Keratinocyte (primary cell): Measurements from ENCODE around the gene YDJC. TPM values are rescaled to one million over a fixed set of nuclear protein-coding genes. Genes with fewer than 3 reads are reported as not detected.

ENCODE experiments used
- DNase-seq: peaks from one replicate; pipeline ENCODE4 v3.0.0-alpha.2; 2011; ENCODE audit warnings: low read depth, missing footprints, low spot score
- FAIRE-seq: peaks from 2 replicates; lab custom pipeline; 2011; peaks lifted over from hg19 to GRCh38; lab: Jason Lieb, UNC
- H2AFZ ChIP-seq: 2 replicates; pipeline ENCODE4 v1.6.0; 2012; ENCODE audit warnings: low read length, control low read depth, inconsistent platforms; ENCODE audit not compliant: control insufficient read depth
- H3K27ac ChIP-seq: 2 replicates; pipeline ENCODE4 v1.5.1; 2011; ENCODE audit warnings: low read length; ENCODE audit not compliant: control insufficient read depth, insufficient read depth
- H3K27me3 ChIP-seq: 3 replicates; pipeline ENCODE4 v1.6.0; 2011; ENCODE audit warnings: low read length; ENCODE audit not compliant: control insufficient read depth, insufficient read depth; ENCODE audit errors: extremely low read depth
- H3K36me3 ChIP-seq, 2 experiments: 2 replicates in 1 of 2; 3 replicates in 1 of 2; pipeline ENCODE4 v1.5.1; 2011; ENCODE audit warnings: low read length in 2 of 2, mild to moderate bottlenecking in 1 of 2; ENCODE audit not compliant: control insufficient read depth in 2 of 2, insufficient read depth in 2 of 2; ENCODE audit errors: extremely low read depth in 1 of 2
- H3K4me1 ChIP-seq: 3 replicates; pipeline ENCODE4 v1.5.1; 2011; ENCODE audit warnings: low read length; ENCODE audit not compliant: control insufficient read depth, insufficient read depth; ENCODE audit errors: extremely low read depth
- H3K4me2 ChIP-seq: 3 replicates; pipeline ENCODE4 v1.6.0; 2011; ENCODE audit warnings: low read depth, low read length; ENCODE audit not compliant: control insufficient read depth, insufficient read depth; ENCODE audit errors: extremely low read depth
- H3K4me3 ChIP-seq, 3 experiments: fragments of 200-600 bp in 1 of 3; sonication (generic) in 1 of 3; 2 replicates in 2 of 3; 3 replicates in 1 of 3; pipeline ENCODE4 v1.5.1; 2011 to 2016; ENCODE audit warnings: low read length in 3 of 3, mild to moderate bottlenecking in 3 of 3, control low read depth in 2 of 3, inconsistent platforms in 1 of 3, low read depth in 1 of 3, mixed read lengths in 1 of 3, mixed run types in 1 of 3, moderate library complexity in 1 of 3; ENCODE audit not compliant: control insufficient read depth in 2 of 3, insufficient read depth in 2 of 3; ENCODE audit errors: extremely low read depth in 1 of 3
- H3K79me2 ChIP-seq: 2 replicates; pipeline ENCODE4 v1.6.0; 2012; ENCODE audit warnings: low read length; ENCODE audit not compliant: control insufficient read depth, insufficient read depth
- H3K9ac ChIP-seq: 3 replicates; pipeline ENCODE4 v1.6.0; 2011; ENCODE audit warnings: low read length; ENCODE audit not compliant: control insufficient read depth, insufficient read depth; ENCODE audit errors: extremely low read depth
- H3K9me1 ChIP-seq: 3 replicates; pipeline ENCODE4 v1.6.0; 2011; ENCODE audit warnings: low read length; ENCODE audit not compliant: control insufficient read depth, insufficient read depth; ENCODE audit errors: extremely low read depth
- H3K9me3 ChIP-seq: 2 replicates; pipeline ENCODE4 v1.5.1; 2012; ENCODE audit warnings: low read depth, low read length; ENCODE audit not compliant: control insufficient read depth
- H4K20me1 ChIP-seq: 3 replicates; pipeline ENCODE4 v1.6.0; 2011; ENCODE audit warnings: low read length; ENCODE audit not compliant: control insufficient read depth, insufficient read depth; ENCODE audit errors: extremely low read depth
- CTCF ChIP-seq, 3 experiments: IDR thresholded peaks in 1 of 3; conservative IDR thresholded peaks in 1 of 3; optimal IDR thresholded peaks in 1 of 3; 2 replicates in 2 of 3; 3 replicates in 1 of 3; pipeline versions ENCODE3 to v1.5.1; 2011; ENCODE audit warnings: low read length in 3 of 3, mild to moderate bottlenecking in 3 of 3, moderate library complexity in 2 of 3, control low read depth in 1 of 3, inconsistent platforms in 1 of 3; ENCODE audit not compliant: insufficient read depth in 2 of 3; ENCODE audit errors: extremely low read depth in 1 of 3
- EZH2 ChIP-seq: IDR thresholded peaks from one replicate; pipeline ENCODE4 v1.6.1; 2012; ENCODE audit warnings: inconsistent platforms, mild to moderate bottlenecking, low read length, moderate library complexity
- dilution Hi-C: fragments of 300-500 bp; cut with MboI; formaldehyde crosslinking; loops from one replicate; pipeline ENCODE4 v1.7.0; 2020; ENCODE audit warnings: low sequenced_read_pairs; ENCODE audit not compliant: extremely low pct_ligation_motif_present
- polyA plus RNA-seq, 5 experiments: library from polyadenylated mRNA; depleted of rRNA in 3 of 5; stranded (reverse) in 3 of 5; stranded (forward) in 1 of 5; unstranded in 1 of 5; fragments of >200 nt; gene quantifications; 1 replicate in 1 of 5; 2 replicates in 3 of 5; 3 replicates in 1 of 5; pipeline versions ENCODE4 v1.2.1 to v1.2.3, GENCODE V29; 2011 to 2012; ENCODE audit warnings: missing spikeins in 2 of 5, low read depth in 1 of 5, low replicate concordance in 1 of 5

Gene YDJC
- polyA plus RNA-seq, 1 donor (not counting 4 experiments of a cell fraction or from before 2014, with no cell fraction given), result 18.2 TPM

DNA sequence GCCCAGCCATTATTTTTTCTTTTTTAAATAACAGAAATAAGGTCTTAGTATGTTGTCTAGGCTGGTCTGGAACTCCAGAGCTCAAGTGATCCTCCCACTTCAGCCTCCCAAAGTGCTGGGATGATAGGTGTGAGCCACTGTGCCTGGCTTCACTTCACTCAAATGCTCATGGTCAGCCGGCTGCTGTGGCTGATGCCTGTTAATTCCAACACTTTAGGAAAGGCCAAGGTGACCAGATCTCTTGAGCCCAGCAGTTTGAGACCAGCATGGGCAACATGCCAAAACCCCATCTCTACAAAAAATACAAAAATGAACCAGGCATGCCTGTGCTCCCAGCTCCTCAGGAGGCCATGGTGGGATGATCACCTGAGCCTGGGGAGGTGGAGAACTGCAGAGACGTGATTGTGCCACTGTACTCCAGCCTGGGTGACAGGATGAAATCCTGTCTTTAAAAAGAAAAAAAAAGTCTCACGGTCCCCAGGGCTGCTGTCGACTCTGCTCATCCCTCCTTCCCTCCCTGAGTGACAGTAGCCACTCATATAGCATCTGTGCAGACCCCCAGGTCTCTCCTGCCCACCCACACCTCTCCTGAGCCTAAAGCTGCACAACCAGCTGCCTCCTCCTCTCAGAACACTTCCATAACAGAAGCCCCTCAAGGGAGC is 3.6 kb downstream of the YDJC start:
- Histone ChIP-seq H3K36me3 (peaks cover 11 to 23% of the 10 kb centered on the region in 2 experiments), H4K20me1 (peaks cover 18% of the 10 kb centered on the region), H3K9ac (no peak overlapping the region), H3K27me3 (no peaks in the 10 kb centered on the region), H3K27ac (no peak overlapping the region), H3K9me1 (peaks cover 5% of the 10 kb centered on the region), H3K9me3 (no peaks in the 10 kb centered on the region), H3K4me2 (no peak overlapping the region), H3K79me2 (peaks cover 49% of the 10 kb centered on the region), H2AFZ (no peak overlapping the region), H3K4me1 (peaks cover 14% of the 10 kb centered on the region), H3K4me3 (no peak overlapping the region)
- dilution Hi-C loops, result no loop called here
- FAIRE-seq, result no peak
- TF ChIP-seq CTCF (optimal IDR thresholded peaks at IDR 0.05 in 1 of 3, IDR thresholded peaks at IDR 0.05 in 1 of 3, conservative IDR thresholded peaks at IDR 0.05 in 1 of 3; ENCODE audit: extremely low read depth in 1 of 3, insufficient read depth in 2 of 3, low read length in 3 of 3) (no peak), EZH2 (no peak)
- DNase-seq, result no peak

- Histone ChIP-seq H3K9me3 (no peaks in the 10 kb centered on the region), H3K79me2 (peaks cover 59% of the 10 kb centered on the region), H3K9me1 (peaks cover 5% of the 10 kb centered on the region), H4K20me1 (peaks cover 24% of the 10 kb centered on the region), H3K9ac (no peak overlapping the region), H3K36me3 (peaks cover 11 to 26% of the 10 kb centered on the region in 2 experiments), H2AFZ (no peak overlapping the region), H3K27me3 (no peaks in the 10 kb centered on the region), H3K27ac (no peak overlapping the region), H3K4me3 (no peak overlapping the region), H3K4me1 (peaks cover 14% of the 10 kb centered on the region), H3K4me2 (no peak overlapping the region)
- dilution Hi-C loops, result no loop called here
- no peak for TF ChIP-seq EZH2
- no peak for TF ChIP-seq CTCF (optimal IDR thresholded peaks at IDR 0.05 in 1 of 3, IDR thresholded peaks at IDR 0.05 in 1 of 3, conservative IDR thresholded peaks at IDR 0.05 in 1 of 3; ENCODE audit: extremely low read depth in 1 of 3, insufficient read depth in 2 of 3, low read length in 3 of 3)
- no peak for FAIRE-seq
- DNase-seq, result no peak
Observed at GRCh38 chr22:21624880-21625791, 4.7 kb downstream of the YDJC start.
